COLO668 (cell line): ENCODE data around the gene GPHA2.

Experiments
- DNase-seq: peaks from one replicate; lab custom pipeline; 2025; ENCODE audit not compliant: unreplicated experiment; lab: John Stamatoyannopoulos, UW

The GPHA2 gene

GRCh38 chr11:64892838-64893193 is 42.9 kb downstream of the GPHA2 start:
- DNase-seq = peak; percentile 34

GRCh38 chr11:64892411-64892831 is 43.3 kb downstream of the GPHA2 start:
- peak; percentile 55 for DNase-seq

DNA sequence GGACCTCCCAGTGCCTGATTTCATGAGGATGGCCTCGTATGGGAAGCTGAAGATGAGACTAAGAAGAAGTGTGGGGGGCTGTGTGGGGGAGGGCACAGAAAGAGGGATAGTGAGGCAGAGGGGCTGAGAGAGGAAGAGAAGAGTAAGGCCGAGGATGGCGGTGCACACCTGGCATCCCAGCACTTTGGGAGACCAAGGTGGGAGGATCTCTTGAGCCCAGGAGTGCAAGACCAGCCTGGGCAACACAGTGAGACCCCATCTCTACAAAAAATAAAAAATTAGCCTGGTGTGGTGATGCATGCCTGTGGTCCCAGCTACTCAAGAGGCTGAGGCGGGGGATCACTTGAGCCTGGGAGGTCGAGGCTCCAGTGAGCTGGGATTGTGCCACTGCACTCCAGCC is 43.8 kb downstream of the GPHA2 start:
- DNase-seq = no peak

GRCh38 chr11:64891215-64891848 is 44.4 kb downstream of the GPHA2 start:
- peak; percentile 39 for DNase-seq

DNA sequence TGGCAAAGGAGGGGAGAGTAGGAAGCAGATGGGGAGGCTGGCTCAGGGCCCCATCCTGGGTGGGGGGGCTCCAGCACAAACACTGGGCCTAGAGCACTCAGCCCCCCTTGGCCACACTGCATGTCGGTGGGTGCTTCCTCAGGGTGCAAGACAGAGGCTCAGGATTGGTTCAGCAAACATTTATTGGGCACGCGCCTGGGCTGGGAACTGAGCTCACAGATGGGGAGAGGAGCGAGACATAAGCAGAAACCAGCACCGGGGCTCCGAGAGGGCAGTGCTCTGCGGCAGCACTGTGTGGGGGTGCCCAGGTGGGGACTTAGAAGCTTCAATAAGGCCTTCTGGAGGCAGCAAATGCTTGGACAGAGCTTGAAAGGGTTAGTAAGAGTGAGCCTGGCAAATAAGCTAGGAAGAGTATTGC is 45.2 kb downstream of the GPHA2 start:
- no peak for DNase-seq

- DNase-seq = no peak
Measured at GRCh38 chr11:64888729-64889511, 46.8 kb downstream of the GPHA2 start.

DNA sequence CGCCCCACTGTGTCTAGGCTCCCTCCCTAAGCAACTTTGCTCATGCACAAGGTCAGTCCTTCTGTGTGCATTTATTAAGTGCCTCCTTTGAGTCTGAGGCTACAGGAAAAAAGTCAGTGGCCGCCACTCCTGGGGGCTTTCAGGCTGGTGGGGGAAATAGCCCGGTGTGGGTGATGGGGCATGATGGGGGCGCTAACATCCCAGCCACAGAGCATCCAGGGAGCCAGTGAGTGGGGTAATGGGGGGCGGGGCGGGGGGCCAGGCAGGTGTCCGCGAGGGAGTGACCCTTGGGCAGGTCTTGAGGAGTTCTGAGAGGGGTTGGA is 47.3 kb downstream of the GPHA2 start:
- DNase-seq = no peak

DNA sequence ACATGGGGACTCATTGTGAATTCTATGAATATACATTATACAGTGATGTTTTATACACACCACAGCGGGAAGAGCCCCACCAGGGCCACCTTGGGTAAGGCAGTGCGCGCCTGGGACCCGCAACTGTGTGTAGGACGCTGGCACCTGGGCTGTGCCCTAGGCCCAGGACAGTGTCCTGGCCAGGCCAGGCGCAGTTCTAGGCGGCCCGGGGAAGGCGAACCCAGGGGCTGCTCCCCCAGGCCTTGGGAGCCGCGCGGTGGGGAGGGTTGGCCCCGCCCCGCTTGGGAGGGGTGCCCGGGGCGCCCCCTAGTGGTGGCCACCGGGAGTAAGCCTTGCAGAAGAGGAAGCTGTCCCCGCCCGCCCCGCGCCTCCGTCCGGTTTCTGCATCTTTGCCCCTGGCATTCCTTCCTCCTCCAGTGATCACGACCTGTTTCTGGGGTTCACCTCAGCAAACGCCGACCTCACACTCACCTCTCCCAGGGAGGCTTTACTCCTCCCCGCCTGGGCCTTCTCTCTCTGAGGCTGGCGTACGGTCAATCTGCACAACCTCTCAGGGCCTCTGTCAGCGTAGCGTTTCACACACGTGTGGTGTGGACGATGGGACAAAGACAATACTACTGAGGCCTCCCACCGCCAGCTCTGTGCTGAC is 47.8 kb downstream of the GPHA2 start:
- DNase-seq = peak; percentile 79

- DNase-seq = no peak
Measured at GRCh38 chr11:64887234-64887756, 48.4 kb downstream of the GPHA2 start.

GRCh38 chr11:64885367-64886286 is 50.1 kb downstream of the GPHA2 start:
- peak; percentile 22 for DNase-seq
